ENCODE data around the gene RIPOR3. TPM values are rescaled to one million over a fixed set of nuclear protein-coding genes. Genes with fewer than 3 reads are reported as not detected.

RIPOR3 gene
- total RNA-seq, 2 experiments from 2014 or later = not detected

GRCh38 chr20:50729901-50730764 lies 38.8 kb upstream of the RIPOR3 start:
- Mint-ChIP-seq H3K27ac (peak overlapping the region; percentile 42), H3K4me1 (ENCODE audit: low read depth) (peaks cover 48% of the 10 kb centered on the region), H3K27me3 (no peaks in the 10 kb centered on the region), H3K36me3 (no peaks in the 10 kb centered on the region), H3K9me3 (no peaks in the 10 kb centered on the region), H3K4me3 (peak overlapping the region; percentile 87)
- intact Hi-C loops (cut with micrococcal nuclease) = loop anchor here (2.0 to 10.0 kb wide), 4 partner anchors 65 to 538 kb away; partner anchors contain the start of genes BCAS4 and CEBPB
- CTCF ChIA-PET = interaction anchor here (0.9 to 1.1 kb wide), 4 partner anchors 19 to 61 kb away, joined by 3 to 4 read pairs (median 4); no protein-coding TSS in a partner anchor
- DNase-seq = no peak
- POLR2A ChIA-PET = no interaction called here

- no peaks in the 10 kb centered on the region for H3K9me3 Mint-ChIP-seq
- POLR2A ChIA-PET = no interaction called here
- CTCF ChIA-PET = interaction anchor here (0.6 to 1.7 kb wide), 3 partner anchors 17 to 61 kb away, joined by 3 to 9 read pairs (median 3); no protein-coding TSS in a partner anchor
- no peak overlapping the region for H3K27ac Mint-ChIP-seq
- no peaks in the 10 kb centered on the region for H3K36me3 Mint-ChIP-seq
- intact Hi-C loops (cut with micrococcal nuclease) = no loop called here
- H3K4me1 Mint-ChIP-seq (ENCODE audit: low read depth) = peaks cover 46% of the 10 kb centered on the region
- H3K4me3 Mint-ChIP-seq = no peak overlapping the region
- H3K27me3 Mint-ChIP-seq = no peaks in the 10 kb centered on the region
- DNase-seq = no peak
These were observed 37.9 kb upstream of the RIPOR3 start for GRCh38 chr20:50728981-50729874.

DNA sequence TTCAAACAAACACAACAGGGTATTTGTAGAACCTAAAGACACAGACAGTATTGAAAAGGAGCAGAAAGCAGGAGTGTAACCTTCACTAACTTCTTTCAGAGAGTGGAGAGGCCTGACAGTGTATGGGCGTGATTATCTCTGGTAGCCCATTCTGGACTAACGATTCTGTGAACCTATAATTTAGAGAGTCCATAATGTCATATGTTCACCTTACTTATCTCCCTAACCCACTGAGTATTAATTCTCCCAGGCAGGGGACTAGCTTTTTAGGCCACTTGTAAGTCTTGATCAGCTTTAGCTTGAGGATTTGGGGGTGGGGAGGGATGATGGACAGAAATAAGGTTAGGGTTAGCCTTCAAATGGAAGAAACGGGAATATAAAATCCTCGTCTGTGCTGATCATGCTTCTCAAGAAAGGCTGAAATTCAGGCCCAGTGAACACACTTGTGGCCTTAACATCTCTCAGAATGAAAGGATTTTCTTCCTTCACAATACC lies 37.2 kb upstream of the RIPOR3 start:
- H3K36me3 Mint-ChIP-seq = no peaks in the 10 kb centered on the region

GRCh38 chr20:50727792-50728485 lies 36.6 kb upstream of the RIPOR3 start:
- POLR2A ChIA-PET = no interaction called here
- no peaks in the 10 kb centered on the region for H3K27me3 Mint-ChIP-seq
- no peak overlapping the region for H3K27ac Mint-ChIP-seq
- peaks cover 40% of the 10 kb centered on the region for H3K4me1 Mint-ChIP-seq (ENCODE audit: low read depth)
- intact Hi-C loops (cut with micrococcal nuclease) = loop anchor here (1.0 kb wide), 1 partner anchor 18 kb away; no protein-coding TSS in a partner anchor
- CTCF ChIA-PET = interaction anchor here (0.6 to 1.7 kb wide), 4 partner anchors 18 to 91 kb away, joined by 3 to 9 read pairs (median 4); partner anchors contain the start of gene BCAS4
- H3K36me3 Mint-ChIP-seq = no peaks in the 10 kb centered on the region
- no peak overlapping the region for H3K4me3 Mint-ChIP-seq
- DNase-seq = no peak
- H3K9me3 Mint-ChIP-seq = no peaks in the 10 kb centered on the region

More for the DNA sequence above, 37.2 kb upstream of the RIPOR3 start:
- POLR2A ChIA-PET = no interaction called here
- Mint-ChIP-seq H3K27me3 (no peaks in the 10 kb centered on the region), H3K4me1 (ENCODE audit: low read depth) (peaks cover 44% of the 10 kb centered on the region), H3K9me3 (no peaks in the 10 kb centered on the region), H3K27ac (no peak overlapping the region), H3K4me3 (no peak overlapping the region)
- no peak for DNase-seq
- intact Hi-C loops (cut with micrococcal nuclease) = no loop called here
- CTCF ChIA-PET = interaction anchor here (0.6 to 1.7 kb wide), 2 partner anchors 17 to 21 kb away, joined by 3 to 9 read pairs; no protein-coding TSS in a partner anchor

- Mint-ChIP-seq H3K27me3 (no peaks in the 10 kb centered on the region), H3K36me3 (no peaks in the 10 kb centered on the region), H3K4me1 (ENCODE audit: low read depth) (peaks cover 32% of the 10 kb centered on the region), H3K9me3 (no peaks in the 10 kb centered on the region), H3K4me3 (no peak overlapping the region), H3K27ac (peak overlapping the region; percentile 50)
- POLR2A ChIA-PET = no interaction called here
- intact Hi-C loops (cut with micrococcal nuclease) = loop anchor here (1.0 kb wide), 1 partner anchor 19 kb away; no protein-coding TSS in a partner anchor
- peak; percentile 13 for DNase-seq
- CTCF ChIA-PET = interaction anchor here (0.7 to 1.7 kb wide), 3 partner anchors 22 to 91 kb away, joined by 3 to 9 read pairs (median 4); partner anchors contain the start of gene BCAS4
These were observed 35.8 kb upstream of the RIPOR3 start for GRCh38 chr20:50726955-50727791.

DNA sequence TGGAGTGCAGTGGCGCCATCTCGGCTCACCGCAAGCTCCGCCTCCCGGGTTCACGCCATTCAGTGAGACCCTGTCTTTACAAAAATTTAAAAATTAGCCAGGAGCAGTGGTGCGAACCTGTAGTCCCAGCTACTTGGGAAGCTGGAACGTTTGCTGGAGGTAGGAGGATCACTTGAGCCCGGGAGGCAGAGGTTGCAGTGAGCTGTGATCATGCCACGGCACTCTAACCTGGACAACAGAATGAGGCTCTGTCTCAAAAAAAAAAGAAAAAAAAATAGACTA lies 34.3 kb upstream of the RIPOR3 start:
- POLR2A ChIA-PET = interaction anchor here (0.6 kb wide), 1 partner anchor 20 kb away, joined by 4 read pairs; no protein-coding TSS in a partner anchor
- no peaks in the 10 kb centered on the region for H3K9me3 Mint-ChIP-seq
- H3K4me3 Mint-ChIP-seq = no peak overlapping the region
- H3K27ac Mint-ChIP-seq = no peak overlapping the region
- DNase-seq = no peak
- H3K36me3 Mint-ChIP-seq = no peaks in the 10 kb centered on the region
- H3K4me1 Mint-ChIP-seq (ENCODE audit: low read depth) = peaks cover 31% of the 10 kb centered on the region
- CTCF ChIA-PET = interaction anchor here (0.6 to 1.9 kb wide), 3 partner anchors 9 to 524 kb away, joined by 3 to 4 read pairs (median 3); partner anchors contain the start of gene BCAS4
- intact Hi-C loops (cut with micrococcal nuclease) = no loop called here
- H3K27me3 Mint-ChIP-seq = no peaks in the 10 kb centered on the region

DNA sequence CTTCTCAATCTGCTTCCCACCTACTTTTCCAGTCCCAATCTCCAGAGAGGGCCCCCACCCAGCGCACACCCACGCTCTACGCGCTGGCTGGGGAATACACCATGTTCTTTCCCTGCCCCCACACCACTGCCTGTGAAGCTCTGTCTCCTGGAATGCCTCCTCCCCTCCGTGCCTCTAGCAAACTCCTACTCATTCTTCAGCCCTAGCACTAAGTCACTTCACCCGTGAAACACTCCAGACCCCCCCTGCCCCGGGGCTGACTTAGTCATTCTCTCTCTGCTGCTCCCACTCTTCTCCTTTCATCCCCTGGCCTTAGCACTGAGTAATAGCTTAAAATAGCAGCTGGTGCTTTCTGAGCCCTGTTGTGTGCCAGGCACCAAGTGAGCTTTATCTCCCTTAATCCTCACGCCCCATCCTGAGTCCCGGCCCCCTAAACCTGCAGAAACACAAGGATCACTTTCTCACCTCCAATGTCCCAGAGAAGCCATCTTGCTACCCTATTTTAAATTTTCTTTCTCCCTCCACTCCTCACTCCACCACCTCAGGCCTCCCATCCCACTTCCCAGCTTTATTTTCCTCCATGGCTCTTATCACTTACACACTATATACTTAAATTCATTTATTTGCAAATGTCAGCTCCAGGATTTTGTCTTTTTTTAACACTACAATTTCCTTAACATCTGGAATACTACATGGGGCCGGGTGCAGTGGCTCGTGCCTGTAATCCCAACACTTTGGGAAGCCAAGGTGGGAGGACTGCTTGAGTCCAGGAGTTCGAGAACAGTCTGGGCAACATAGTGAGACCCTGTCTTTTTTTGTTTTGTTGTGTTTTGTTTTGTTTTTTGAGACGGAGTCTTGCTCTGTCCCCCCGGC lies 33.7 kb upstream of the RIPOR3 start:
- H3K36me3 Mint-ChIP-seq = no peaks in the 10 kb centered on the region
- H3K9me3 Mint-ChIP-seq = no peaks in the 10 kb centered on the region
- intact Hi-C loops (cut with micrococcal nuclease) = no loop called here
- no peak overlapping the region for H3K27ac Mint-ChIP-seq
- peaks cover 28% of the 10 kb centered on the region for H3K4me1 Mint-ChIP-seq (ENCODE audit: low read depth)
- ChIA-PET POLR2A (interaction anchor here (0.6 to 1.2 kb wide), 2 partner anchors 21 to 69 kb away, joined by 4 read pairs; partner anchors contain the start of gene BCAS4), CTCF (interaction anchor here (0.6 to 3.1 kb wide), 8 partner anchors 8 to 523 kb away, joined by 3 to 23 read pairs (median 4); partner anchors contain the start of gene BCAS4)
- peak; percentile 91 for DNase-seq
- no peaks in the 10 kb centered on the region for H3K27me3 Mint-ChIP-seq
- H3K4me3 Mint-ChIP-seq = no peak overlapping the region

DNA sequence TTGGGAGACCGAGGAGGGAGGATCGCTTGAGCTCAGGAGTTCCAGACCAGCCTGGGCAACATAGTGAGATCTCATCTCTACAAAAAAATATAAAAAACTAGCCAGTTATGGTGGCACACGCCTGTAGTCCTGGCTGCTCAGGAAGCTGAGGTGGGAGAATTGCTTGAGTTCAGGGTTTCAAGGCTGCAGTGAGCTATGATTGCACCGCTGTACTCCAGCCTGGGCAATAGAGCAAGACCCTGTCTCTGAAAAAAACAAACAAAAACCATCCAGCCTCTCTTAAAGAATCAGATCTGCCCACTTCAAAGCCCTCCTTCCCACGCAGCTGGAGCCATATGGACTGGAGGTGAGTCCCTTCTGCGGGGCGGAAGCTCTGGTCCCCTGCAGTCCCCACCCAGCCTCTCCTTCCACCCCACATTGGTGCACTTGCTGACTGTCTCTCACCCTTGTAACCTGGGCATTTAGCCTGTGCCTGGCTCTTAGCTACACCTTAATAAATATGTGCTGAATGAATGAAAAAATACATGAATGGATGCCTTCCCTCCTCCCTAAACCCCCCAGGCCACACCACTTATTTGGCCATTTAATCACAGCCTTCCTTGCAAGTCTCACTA lies 32.9 kb upstream of the RIPOR3 start:
- Mint-ChIP-seq H3K4me1 (ENCODE audit: low read depth) (peaks cover 24% of the 10 kb centered on the region), H3K27me3 (no peaks in the 10 kb centered on the region), H3K9me3 (no peaks in the 10 kb centered on the region), H3K4me3 (no peak overlapping the region), H3K36me3 (no peaks in the 10 kb centered on the region), H3K27ac (no peak overlapping the region)
- ChIA-PET CTCF (interaction anchor here (1.1 to 3.1 kb wide), 5 partner anchors 9 to 258 kb away, joined by 4 to 23 read pairs (median 6); partner anchors contain the start of gene BCAS4), POLR2A (interaction anchor here (1.2 kb wide), 1 partner anchor 70 kb away, joined by 4 read pairs; the partner anchor contains the start of gene BCAS4)
- intact Hi-C loops (cut with micrococcal nuclease) = no loop called here
- peak; percentile 22 for DNase-seq

DNA sequence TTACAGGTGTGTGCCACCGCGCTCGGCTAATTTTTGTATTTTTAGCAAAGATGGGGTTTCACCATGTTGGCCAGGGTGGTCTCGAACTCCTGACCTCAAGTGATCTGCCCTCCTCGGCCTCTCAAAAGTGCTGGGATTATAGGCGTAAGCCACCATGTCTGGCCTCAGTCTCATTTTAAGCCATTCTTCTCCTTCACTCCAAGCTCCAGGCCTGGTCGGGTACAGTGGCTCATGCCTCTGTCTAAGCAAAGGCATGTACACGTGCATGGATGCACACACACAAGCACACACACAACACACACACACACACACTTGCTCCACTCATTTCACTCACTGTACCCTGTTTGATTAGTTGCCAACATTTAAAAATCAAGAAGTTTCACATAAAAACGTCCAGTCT lies 32.3 kb upstream of the RIPOR3 start:
- peaks cover 18% of the 10 kb centered on the region for H3K4me1 Mint-ChIP-seq (ENCODE audit: low read depth)
- DNase-seq = no peak
- intact Hi-C loops (cut with micrococcal nuclease) = no loop called here
- no peaks in the 10 kb centered on the region for H3K36me3 Mint-ChIP-seq
- no peak overlapping the region for H3K27ac Mint-ChIP-seq
- H3K9me3 Mint-ChIP-seq = no peaks in the 10 kb centered on the region
- POLR2A ChIA-PET = no interaction called here
- H3K4me3 Mint-ChIP-seq = no peak overlapping the region
- CTCF ChIA-PET = interaction anchor here (1.5 to 3.1 kb wide), 4 partner anchors 9 to 71 kb away, joined by 5 to 23 read pairs (median 6); partner anchors contain the start of gene BCAS4
- H3K27me3 Mint-ChIP-seq = no peaks in the 10 kb centered on the region
